GM19463 (cell line): Measurements from ENCODE around the gene TMC6.
"Not testable (repeated sequence)": the region's sequence is repeated elsewhere in the genome, so short reads cannot be mapped to it uniquely, and the experiment has no call there.

ENCODE experiments used
- ATAC-seq: cut with Tn5 transposase; IDR thresholded peaks from one replicate; pipeline ENCODE4 v1.9.1; 2021; ENCODE audit warnings: mild to moderate bottlenecking, moderate library complexity; ENCODE audit not compliant: unreplicated experiment

TMC6 gene

DNA sequence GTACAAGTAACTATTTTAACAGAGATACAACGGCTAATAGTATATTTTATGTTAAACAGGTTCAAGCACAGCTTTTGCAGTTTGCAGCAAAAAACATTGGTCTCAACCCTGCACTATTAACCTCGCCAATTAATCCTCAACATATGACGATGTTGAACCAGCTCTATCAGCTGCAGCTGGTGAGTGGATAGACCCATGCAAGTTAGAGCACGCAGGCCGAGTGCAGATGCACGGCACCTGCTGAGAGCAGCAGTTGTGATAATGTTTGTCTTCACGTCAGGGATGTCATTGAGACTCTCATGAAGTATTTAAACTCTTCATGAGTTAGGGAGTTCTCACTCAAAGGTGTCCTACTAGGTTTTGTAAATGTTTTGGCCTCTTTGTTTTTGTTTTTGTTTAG is 45.6 kb downstream of the TMC6 start:
- no peak for ATAC-seq

DNA sequence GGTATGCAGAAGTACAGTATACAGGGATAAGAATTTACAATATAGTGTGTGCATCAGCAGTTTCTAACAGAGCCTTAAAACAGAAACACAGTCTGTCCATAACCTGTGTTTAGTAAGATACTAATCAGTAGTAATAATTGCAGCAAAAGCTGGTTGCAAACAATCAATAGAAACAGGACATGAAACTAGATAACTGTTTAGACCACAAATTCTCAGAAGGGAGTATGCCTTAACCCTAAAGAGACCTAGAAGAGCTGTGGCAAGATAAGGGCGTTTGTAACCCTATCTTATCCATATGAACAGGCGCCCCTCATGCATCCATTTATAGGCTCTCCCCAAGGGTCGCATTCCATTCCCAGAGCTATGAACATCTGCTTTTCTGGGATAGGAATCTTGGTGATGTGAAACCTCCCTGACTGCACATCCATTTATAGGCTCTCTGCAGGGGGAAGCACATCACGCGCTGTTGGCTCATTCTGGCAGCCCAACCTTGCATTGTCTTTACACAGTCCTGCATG is 46.1 kb downstream of the TMC6 start:
- not testable (repeated sequence) for ATAC-seq

DNA sequence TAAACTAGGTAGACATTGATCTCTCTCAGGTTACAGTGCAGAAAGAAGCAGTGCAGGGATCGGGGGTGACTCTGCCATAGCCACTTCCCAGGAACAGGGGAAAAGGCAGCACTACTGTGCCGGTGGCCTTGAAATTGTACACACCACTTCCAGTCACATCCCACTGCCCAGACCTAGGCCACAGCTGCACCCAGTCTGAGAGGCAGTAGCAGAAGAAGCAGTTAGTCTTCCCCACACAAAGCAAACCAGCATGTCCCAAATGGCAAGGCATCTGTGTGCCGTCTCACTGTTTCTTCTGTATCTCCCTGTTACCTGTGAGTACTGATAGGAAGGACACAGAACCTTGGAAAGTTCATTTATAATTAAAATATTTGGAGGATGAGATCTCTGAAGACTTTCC is 47.0 kb downstream of the TMC6 start:
- no peak for ATAC-seq

DNA sequence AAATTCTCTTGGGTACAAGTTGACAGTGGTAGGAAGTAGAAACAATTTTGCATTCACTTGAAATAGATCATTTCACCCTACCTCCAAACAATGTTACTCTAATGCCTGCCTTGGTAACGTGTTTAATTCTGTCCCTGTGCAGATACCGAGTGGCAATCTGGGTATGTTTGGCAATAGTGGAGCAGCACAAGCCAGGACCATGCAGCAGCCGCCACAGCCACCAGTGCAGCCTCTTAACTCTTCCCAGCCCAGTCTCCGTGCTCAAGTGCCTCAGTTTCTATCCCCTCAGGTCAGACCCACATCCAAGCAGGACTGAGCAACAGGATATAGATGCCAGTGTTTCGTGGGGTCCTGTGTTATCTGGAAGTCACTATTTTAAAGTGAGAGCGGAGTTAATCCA is 49.3 kb downstream of the TMC6 start:
- ATAC-seq: no peak

DNA sequence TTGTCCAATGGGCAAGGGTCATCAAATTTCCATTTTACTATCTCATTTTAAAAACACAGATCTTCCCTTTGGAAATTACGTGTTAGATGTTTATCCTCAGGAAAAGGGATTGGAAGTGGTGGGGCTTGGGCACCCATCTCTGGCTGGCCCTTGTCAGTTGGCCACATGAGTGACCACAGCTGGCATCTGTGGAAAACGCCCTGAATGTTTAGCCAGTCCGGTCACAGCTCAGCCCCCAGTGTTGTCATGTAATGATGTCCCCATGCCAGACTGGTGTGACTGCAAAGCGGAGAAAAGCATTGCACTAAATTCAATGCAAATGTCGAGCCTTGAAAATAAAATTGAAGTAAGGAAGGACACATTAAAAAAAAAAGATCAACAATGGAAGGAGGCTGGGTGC is 53.0 kb downstream of the TMC6 start:
- ATAC-seq: no peak

DNA sequence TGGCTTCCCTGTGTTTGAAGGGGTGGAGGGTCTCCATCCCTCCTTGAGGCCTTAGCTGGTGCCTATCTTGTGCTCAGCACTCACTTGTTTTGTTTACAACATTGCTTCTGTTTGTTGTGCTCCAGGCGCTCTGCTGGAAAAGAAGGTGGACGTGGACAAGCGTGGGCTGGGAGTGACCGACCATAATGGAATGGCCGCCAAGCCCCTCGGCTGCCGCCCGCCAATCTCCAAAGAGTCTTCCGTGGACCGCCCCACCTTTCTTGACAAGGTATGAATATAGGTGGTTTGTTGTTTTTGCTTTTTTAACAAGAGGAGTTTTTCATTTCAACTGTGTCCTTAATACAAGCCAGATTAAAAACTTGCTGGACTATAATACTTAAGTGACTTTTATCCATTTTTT is 53.5 kb downstream of the TMC6 start:
- no peak for ATAC-seq

DNA sequence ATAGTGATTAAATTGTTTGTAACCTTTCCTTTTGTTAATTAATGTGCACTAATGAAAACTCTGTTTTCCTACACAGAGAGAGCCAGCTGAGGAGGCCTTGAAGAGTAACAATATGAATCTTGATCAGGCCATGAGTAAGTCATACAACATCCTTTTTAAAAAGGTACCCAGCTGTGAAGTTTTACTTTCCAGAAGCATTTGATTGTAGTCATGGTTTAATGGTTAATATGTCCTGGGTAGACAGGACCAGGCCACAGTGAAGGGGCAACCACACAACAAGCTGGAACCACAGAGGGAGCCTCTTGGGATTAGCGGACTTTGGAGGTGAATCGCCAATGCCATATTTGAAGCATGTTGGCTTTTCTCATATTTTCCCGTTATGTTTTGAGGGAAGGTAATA is 55.6 kb downstream of the TMC6 start:
- ATAC-seq: no peak

DNA sequence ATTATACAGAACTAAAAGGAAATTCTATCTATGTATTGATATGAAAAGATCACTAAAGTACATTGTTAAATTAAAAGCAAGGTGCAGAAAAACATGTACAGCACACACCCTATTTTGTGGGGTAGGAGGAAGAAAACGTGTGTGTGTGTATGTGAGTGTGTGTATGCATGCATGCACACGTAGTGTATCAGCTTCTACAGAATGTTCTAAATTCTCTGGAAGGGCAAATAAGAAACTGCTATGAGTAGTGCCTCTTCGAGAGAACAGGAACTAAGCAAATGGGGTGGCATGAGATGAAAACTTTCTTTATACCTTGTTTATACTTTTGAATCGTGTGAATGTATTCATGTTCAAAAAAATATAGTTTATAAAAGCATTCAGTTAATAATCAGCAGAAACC is 58.9 kb downstream of the TMC6 start:
- ATAC-seq: no peak

DNA sequence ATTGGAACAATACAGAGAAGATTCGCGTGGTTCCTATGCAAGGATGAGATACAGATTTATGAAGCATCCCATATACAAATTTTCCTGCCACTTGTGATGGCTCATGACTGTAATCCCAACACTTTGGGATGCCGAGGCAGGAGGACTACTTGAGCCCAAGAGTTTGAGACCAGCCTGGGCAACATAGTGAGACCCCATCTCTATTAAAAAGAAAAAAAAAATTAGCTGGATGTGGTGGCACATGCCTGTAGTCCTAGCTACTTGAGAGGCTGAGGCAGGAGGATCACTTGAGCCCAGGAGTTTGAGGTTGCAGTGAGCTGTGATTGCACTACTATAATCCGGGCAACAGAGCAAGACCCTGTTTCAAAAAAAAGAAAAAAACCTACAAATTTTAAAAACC is 61.6 kb downstream of the TMC6 start:
- not testable (repeated sequence) for ATAC-seq

DNA sequence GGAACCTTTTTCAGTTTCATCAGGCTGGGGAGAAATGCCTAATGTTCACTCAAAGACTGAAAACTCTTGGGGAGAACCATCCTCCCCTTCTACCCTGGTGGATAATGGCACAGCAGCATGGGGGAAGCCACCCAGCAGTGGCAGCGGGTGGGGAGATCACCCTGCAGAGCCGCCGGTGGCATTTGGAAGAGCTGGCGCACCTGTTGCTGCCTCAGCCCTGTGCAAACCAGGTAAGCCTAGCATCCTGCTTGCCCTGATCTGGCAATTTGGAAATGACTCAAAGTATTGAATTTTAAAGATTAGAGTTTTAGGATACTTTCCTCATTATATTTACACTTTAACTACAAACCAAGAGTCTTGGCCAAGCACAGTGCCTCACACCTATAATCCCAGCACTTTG is 63.8 kb downstream of the TMC6 start:
- ATAC-seq: no peak

DNA sequence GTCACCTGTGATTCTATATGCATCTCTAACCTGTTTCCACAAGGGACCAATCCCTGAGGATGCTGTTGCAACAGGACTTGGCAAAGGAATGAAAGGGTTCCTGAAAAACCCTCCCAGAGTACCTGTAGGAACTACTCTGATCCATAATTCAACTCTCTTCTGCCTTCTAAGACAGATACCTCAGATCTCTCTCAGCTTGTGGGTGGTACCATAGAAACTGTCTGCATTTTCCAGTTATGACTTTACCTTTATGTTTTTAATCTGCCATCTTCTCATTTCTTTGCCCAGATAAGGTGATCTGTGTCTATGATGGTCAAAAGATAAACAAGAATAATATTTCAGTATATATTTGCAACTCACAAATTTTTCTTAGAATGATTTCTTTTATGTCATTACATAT is 65.1 kb downstream of the TMC6 start:
- ATAC-seq: no peak

DNA sequence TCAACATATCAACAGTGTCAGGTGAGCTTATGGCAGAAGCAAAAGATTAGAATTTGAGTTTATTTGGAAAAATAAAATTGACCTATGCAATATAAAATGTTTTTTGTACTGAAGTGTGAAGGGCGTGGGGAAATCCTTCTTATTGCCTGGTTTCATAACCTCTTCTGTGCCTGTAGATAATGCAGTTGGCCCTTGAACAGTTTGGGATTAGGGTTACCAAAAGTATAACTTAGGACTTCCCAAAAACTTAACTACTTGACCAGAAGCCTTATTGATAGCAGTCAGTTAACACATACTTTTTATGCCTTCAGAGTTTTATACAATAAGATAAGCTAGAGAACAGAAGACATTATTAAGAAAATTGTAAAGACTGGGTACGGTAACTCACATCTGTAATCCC is 66.0 kb downstream of the TMC6 start:
- no peak for ATAC-seq
